Measurements from ENCODE around the gene ADAMTS19. TPM values are rescaled to one million over a fixed set of nuclear protein-coding genes. Genes with fewer than 3 reads are reported as not detected.

Gene ADAMTS19
- total RNA-seq, 1 donor from 2014 or later, result 106 TPM

GRCh38 chr5:129506950-129507349 is 46.9 kb downstream of the ADAMTS19 start:
- Histone ChIP-seq H3K9ac (ENCODE audit: low read depth in 1 of 3, low read length in 3 of 3) (no peak overlapping the region), H3K27me3 (ENCODE audit: control insufficient read depth in 3 of 3, insufficient read depth in 3 of 3, low read length in 3 of 3) (no peaks in the 10 kb centered on the region), H3K36me3 (ENCODE audit: control insufficient read depth in 3 of 3, insufficient read depth in 3 of 3, low read length in 3 of 3) (no peaks in the 10 kb centered on the region), H3K4me1 (ENCODE audit: control insufficient read depth in 3 of 3, insufficient read depth in 3 of 3, low read length in 3 of 3) (no peaks in the 10 kb centered on the region), H3K4me3 (ENCODE audit: low read length in 3 of 3) (no peak overlapping the region), H3K27ac (ENCODE audit: low read depth, low read length) (no peak overlapping the region), H3K9me3 (ENCODE audit: control insufficient read depth in 3 of 3, low read length in 3 of 3) (no peaks in the 10 kb centered on the region)

DNA sequence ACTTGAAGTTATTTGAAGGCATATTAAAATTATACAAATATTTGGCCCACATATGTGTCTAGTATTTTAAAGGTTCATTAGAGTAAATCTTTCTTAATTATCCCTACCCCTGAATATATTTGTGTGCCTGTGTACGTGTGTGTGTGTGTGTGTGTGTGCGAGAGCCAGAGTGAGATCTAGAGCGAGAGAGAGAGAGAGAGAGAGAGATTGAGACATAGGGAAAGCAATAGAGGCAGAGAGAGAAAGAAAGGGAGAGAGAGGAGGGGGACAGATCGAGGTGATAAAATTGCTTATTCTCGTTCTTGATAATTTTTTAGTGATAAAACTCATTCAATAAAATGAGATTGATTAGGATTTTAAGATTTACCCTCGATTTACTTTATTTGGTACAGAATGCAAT is 47.4 kb downstream of the ADAMTS19 start:
- H3K4me1 ChIP-seq (ENCODE audit: control insufficient read depth in 3 of 3, insufficient read depth in 3 of 3, low read length in 3 of 3), result no peaks in the 10 kb centered on the region
- no peaks in the 10 kb centered on the region for H3K36me3 ChIP-seq (ENCODE audit: control insufficient read depth in 3 of 3, insufficient read depth in 3 of 3, low read length in 3 of 3)
- no peak overlapping the region for H3K4me3 ChIP-seq (ENCODE audit: low read length in 3 of 3)
- no peak overlapping the region for H3K9ac ChIP-seq (ENCODE audit: low read depth in 1 of 3, low read length in 3 of 3)
- no peaks in the 10 kb centered on the region for H3K9me3 ChIP-seq (ENCODE audit: control insufficient read depth in 3 of 3, low read length in 3 of 3)
- H3K27me3 ChIP-seq (ENCODE audit: control insufficient read depth in 3 of 3, insufficient read depth in 3 of 3, low read length in 3 of 3), result no peaks in the 10 kb centered on the region
- H3K27ac ChIP-seq (ENCODE audit: low read depth, low read length), result no peak overlapping the region

- H3K27ac ChIP-seq (ENCODE audit: low read depth, low read length), result no peak overlapping the region
- H3K4me3 ChIP-seq (ENCODE audit: low read length in 3 of 3), result no peak overlapping the region
- no peak overlapping the region for H3K9ac ChIP-seq (ENCODE audit: low read depth in 1 of 3, low read length in 3 of 3)
- no peaks in the 10 kb centered on the region for H3K9me3 ChIP-seq (ENCODE audit: control insufficient read depth in 3 of 3, low read length in 3 of 3)
- no peaks in the 10 kb centered on the region for H3K27me3 ChIP-seq (ENCODE audit: control insufficient read depth in 3 of 3, insufficient read depth in 3 of 3, low read length in 3 of 3)
- H3K36me3 ChIP-seq (ENCODE audit: control insufficient read depth in 3 of 3, insufficient read depth in 3 of 3, low read length in 3 of 3), result no peaks in the 10 kb centered on the region
- H3K4me1 ChIP-seq (ENCODE audit: control insufficient read depth in 3 of 3, insufficient read depth in 3 of 3, low read length in 3 of 3), result no peaks in the 10 kb centered on the region
Observed at GRCh38 chr5:129508606-129509005, 48.5 kb downstream of the ADAMTS19 start.

DNA sequence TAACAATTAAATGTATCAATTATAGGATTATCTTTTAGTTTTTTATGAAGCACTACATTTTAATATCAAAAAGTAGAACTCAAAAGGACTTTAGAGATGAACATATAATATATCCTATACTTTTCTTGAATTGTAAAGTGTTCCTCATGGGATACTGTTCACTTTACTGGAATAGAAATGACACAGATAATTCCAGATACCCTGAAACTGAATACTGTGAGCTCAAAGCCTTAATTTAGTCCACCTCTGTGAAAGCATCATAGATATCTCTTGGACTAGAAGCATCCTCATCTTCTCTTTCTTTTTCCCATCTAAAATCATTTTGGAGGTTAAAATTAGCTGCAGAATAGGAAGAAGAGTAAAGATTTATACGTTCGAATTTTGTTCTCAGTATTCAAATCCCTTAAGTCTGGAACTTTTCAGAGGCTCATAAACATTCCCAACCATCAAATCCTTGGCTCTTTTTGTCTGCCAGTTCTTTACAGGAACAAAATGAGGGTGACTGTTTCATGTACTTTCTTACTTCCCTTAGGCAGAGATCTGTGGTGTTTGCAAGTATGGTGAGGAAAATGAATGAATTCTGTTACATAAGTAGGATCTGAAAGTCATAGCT is 49.4 kb downstream of the ADAMTS19 start:
- no peaks in the 10 kb centered on the region for H3K36me3 ChIP-seq (ENCODE audit: control insufficient read depth in 3 of 3, insufficient read depth in 3 of 3, low read length in 3 of 3)
- H3K4me3 ChIP-seq (ENCODE audit: low read length in 3 of 3), result no peak overlapping the region
- H3K27ac ChIP-seq (ENCODE audit: low read depth, low read length), result no peak overlapping the region
- no peaks in the 10 kb centered on the region for H3K4me1 ChIP-seq (ENCODE audit: control insufficient read depth in 3 of 3, insufficient read depth in 3 of 3, low read length in 3 of 3)
- no peaks in the 10 kb centered on the region for H3K27me3 ChIP-seq (ENCODE audit: control insufficient read depth in 3 of 3, insufficient read depth in 3 of 3, low read length in 3 of 3)
- H3K9me3 ChIP-seq (ENCODE audit: control insufficient read depth in 3 of 3, low read length in 3 of 3), result no peaks in the 10 kb centered on the region
- H3K9ac ChIP-seq (ENCODE audit: low read depth in 1 of 3, low read length in 3 of 3), result no peak overlapping the region

- H3K27me3 ChIP-seq (ENCODE audit: control insufficient read depth in 3 of 3, insufficient read depth in 3 of 3, low read length in 3 of 3), result no peaks in the 10 kb centered on the region
Observed at GRCh38 chr5:129511291-129511690, 51.2 kb downstream of the ADAMTS19 start.

GRCh38 chr5:129541051-129541450 is 81.0 kb downstream of the ADAMTS19 start:
- H3K9me3 ChIP-seq (ENCODE audit: control insufficient read depth in 3 of 3, low read length in 3 of 3), result no peaks in the 10 kb centered on the region
- no peaks in the 10 kb centered on the region for H3K36me3 ChIP-seq (ENCODE audit: control insufficient read depth in 3 of 3, insufficient read depth in 3 of 3, low read length in 3 of 3)

More at GRCh38 chr5:129511291-129511690, 51.2 kb downstream of the ADAMTS19 start:
- H3K9ac ChIP-seq (ENCODE audit: low read depth in 1 of 3, low read length in 3 of 3), result no peak overlapping the region
- no peaks in the 10 kb centered on the region for H3K4me1 ChIP-seq (ENCODE audit: control insufficient read depth in 3 of 3, insufficient read depth in 3 of 3, low read length in 3 of 3)
- H3K27ac ChIP-seq (ENCODE audit: low read depth, low read length), result no peak overlapping the region
- peaks cover 0 to 2% (median 0%) of the 10 kb centered on the region in 3 donors for H3K9me3 ChIP-seq (ENCODE audit: control insufficient read depth in 3 of 3, low read length in 3 of 3)
- no peak overlapping the region for H3K4me3 ChIP-seq (ENCODE audit: low read length in 3 of 3)
- no peaks in the 10 kb centered on the region for H3K36me3 ChIP-seq (ENCODE audit: control insufficient read depth in 3 of 3, insufficient read depth in 3 of 3, low read length in 3 of 3)

GRCh38 chr5:129541648-129542251 is 81.7 kb downstream of the ADAMTS19 start:
- Histone ChIP-seq H3K9me3 (ENCODE audit: control insufficient read depth in 3 of 3, low read length in 3 of 3) (no peaks in the 10 kb centered on the region), H3K36me3 (ENCODE audit: control insufficient read depth in 3 of 3, insufficient read depth in 3 of 3, low read length in 3 of 3) (no peaks in the 10 kb centered on the region), H3K4me1 (ENCODE audit: control insufficient read depth in 3 of 3, insufficient read depth in 3 of 3, low read length in 3 of 3) (no peaks in the 10 kb centered on the region), H3K27ac (ENCODE audit: low read depth, low read length) (no peak overlapping the region), H3K9ac (ENCODE audit: low read depth in 1 of 3, low read length in 3 of 3) (no peak overlapping the region), H3K4me3 (ENCODE audit: low read length in 3 of 3) (no peak overlapping the region), H3K27me3 (ENCODE audit: control insufficient read depth in 3 of 3, insufficient read depth in 3 of 3, low read length in 3 of 3) (no peaks in the 10 kb centered on the region)

More at GRCh38 chr5:129541051-129541450, 81.0 kb downstream of the ADAMTS19 start:
- H3K4me3 ChIP-seq (ENCODE audit: low read length in 3 of 3), result no peak overlapping the region
- H3K9ac ChIP-seq (ENCODE audit: low read depth in 1 of 3, low read length in 3 of 3), result no peak overlapping the region
- no peak overlapping the region for H3K27ac ChIP-seq (ENCODE audit: low read depth, low read length)
- H3K4me1 ChIP-seq (ENCODE audit: control insufficient read depth in 3 of 3, insufficient read depth in 3 of 3, low read length in 3 of 3), result no peaks in the 10 kb centered on the region
- no peaks in the 10 kb centered on the region for H3K27me3 ChIP-seq (ENCODE audit: control insufficient read depth in 3 of 3, insufficient read depth in 3 of 3, low read length in 3 of 3)

GRCh38 chr5:129547137-129547536 is 87.0 kb downstream of the ADAMTS19 start:
- Histone ChIP-seq H3K36me3 (ENCODE audit: control insufficient read depth in 3 of 3, insufficient read depth in 3 of 3, low read length in 3 of 3) (no peaks in the 10 kb centered on the region), H3K4me3 (ENCODE audit: low read length in 3 of 3) (no peak overlapping the region), H3K9me3 (ENCODE audit: control insufficient read depth in 3 of 3, low read length in 3 of 3) (peaks cover 0 to 3% (median 0%) of the 10 kb centered on the region in 3 donors), H3K27ac (ENCODE audit: low read depth, low read length) (no peak overlapping the region), H3K4me1 (ENCODE audit: control insufficient read depth in 3 of 3, insufficient read depth in 3 of 3, low read length in 3 of 3) (no peaks in the 10 kb centered on the region), H3K9ac (ENCODE audit: low read depth in 1 of 3, low read length in 3 of 3) (no peak overlapping the region), H3K27me3 (ENCODE audit: control insufficient read depth in 3 of 3, insufficient read depth in 3 of 3, low read length in 3 of 3) (no peaks in the 10 kb centered on the region)

GRCh38 chr5:129554134-129554904 is 94.2 kb downstream of the ADAMTS19 start:
- Histone ChIP-seq H3K27ac (ENCODE audit: low read depth, low read length) (no peak overlapping the region), H3K27me3 (ENCODE audit: control insufficient read depth in 3 of 3, insufficient read depth in 3 of 3, low read length in 3 of 3) (no peaks in the 10 kb centered on the region), H3K36me3 (ENCODE audit: control insufficient read depth in 3 of 3, insufficient read depth in 3 of 3, low read length in 3 of 3) (no peaks in the 10 kb centered on the region), H3K4me3 (ENCODE audit: low read length in 3 of 3) (no peak overlapping the region), H3K9me3 (ENCODE audit: control insufficient read depth in 3 of 3, low read length in 3 of 3) (no peaks in the 10 kb centered on the region), H3K4me1 (ENCODE audit: control insufficient read depth in 3 of 3, insufficient read depth in 3 of 3, low read length in 3 of 3) (no peaks in the 10 kb centered on the region), H3K9ac (ENCODE audit: low read depth in 1 of 3, low read length in 3 of 3) (no peak overlapping the region)

GRCh38 chr5:129563585-129563984 is 103.5 kb downstream of the ADAMTS19 start:
- no peaks in the 10 kb centered on the region for H3K9me3 ChIP-seq (ENCODE audit: control insufficient read depth in 3 of 3, low read length in 3 of 3)
- no peak overlapping the region for H3K9ac ChIP-seq (ENCODE audit: low read depth in 1 of 3, low read length in 3 of 3)
- H3K27ac ChIP-seq (ENCODE audit: low read depth, low read length), result no peak overlapping the region
- H3K4me3 ChIP-seq (ENCODE audit: low read length in 3 of 3), result no peak overlapping the region
- no peaks in the 10 kb centered on the region for H3K4me1 ChIP-seq (ENCODE audit: control insufficient read depth in 3 of 3, insufficient read depth in 3 of 3, low read length in 3 of 3)
- no peaks in the 10 kb centered on the region for H3K36me3 ChIP-seq (ENCODE audit: control insufficient read depth in 3 of 3, insufficient read depth in 3 of 3, low read length in 3 of 3)
- no peaks in the 10 kb centered on the region for H3K27me3 ChIP-seq (ENCODE audit: control insufficient read depth in 3 of 3, insufficient read depth in 3 of 3, low read length in 3 of 3)
